Vagina (tissue), 2 donors: ENCODE measurements around the gene CHPF2. TPM values are rescaled to one million over a fixed set of nuclear protein-coding genes. Genes with fewer than 3 reads are reported as not detected.

ENCODE experiments used
- DNase-seq, 2 donors: peaks; one replicate each; pipeline ENCODE4 v3.0.0-alpha.2; 2017; ENCODE audit errors: extremely low spot score in 2 of 2
- H3K27ac ChIP-seq: fragments of 200-600 bp; sonication (generic); one replicate; pipeline ENCODE4 v1.5.1; 2019
- H3K27me3 ChIP-seq: fragments of 200-600 bp; sonication (generic); one replicate; pipeline ENCODE4 v1.5.1; 2019
- H3K36me3 ChIP-seq, 2 donors: fragments of 200-600 bp; sonication (generic); one replicate each; pipeline ENCODE4 v1.5.1; 2017 to 2019
- H3K4me1 ChIP-seq: fragments of 200-600 bp; sonication (generic); one replicate; pipeline ENCODE4 v1.5.1; 2019
- H3K4me3 ChIP-seq, 2 donors: fragments of 200-600 bp; sonication (generic); 1 replicate in 1 of 2; 2 replicates in 1 of 2; pipeline ENCODE4 v1.5.1; 2016 to 2019
- H3K9me3 ChIP-seq: fragments of 200-600 bp; sonication (generic); one replicate; pipeline ENCODE4 v1.5.1; 2019
- CTCF ChIP-seq, 3 experiments: fragments of 450-650 bp in 2 of 3; fragments of 200-600 bp in 1 of 3; sonication (generic) in 1 of 3; IDR thresholded peaks; one replicate each; pipeline ENCODE4 v1.5.1; 2017 to 2019; ENCODE audit warnings: antibody characterized with exemption in 3 of 3, mild to moderate bottlenecking in 2 of 3, moderate library complexity in 2 of 3
- POLR2A ChIP-seq, 2 donors: fragments of 450-650 bp; IDR thresholded peaks; one replicate each; pipeline ENCODE4 v1.6.1; 2017; ENCODE audit warnings: antibody characterized with exemption in 2 of 2, mild to moderate bottlenecking in 2 of 2, moderate library complexity in 2 of 2
- POLR2AphosphoS5 ChIP-seq, 2 donors: sonication (generic); formaldehyde crosslinking; IDR thresholded peaks; one replicate each; pipeline ENCODE4 v1.9.0; 2017; ENCODE audit warnings: antibody characterized with exemption in 2 of 2, mild to moderate bottlenecking in 2 of 2, low read depth in 1 of 2; ENCODE audit not compliant: insufficient read depth in 1 of 2
- intact Hi-C: fragments of 100-400 bp; cut with DNase I; formaldehyde crosslinking; loops from one replicate; pipeline ENCODE4 v1.15.1; 2023
- total RNA-seq: library from RNA; depleted of rRNA; stranded (reverse); fragments of >200 nt; gene quantifications from one replicate; pipeline ENCODE4 v1.2.3, GENCODE V29; 2016

The CHPF2 gene
- total RNA-seq, 1 donor from 2014 or later = 28.0 TPM

GRCh38 chr7:151201344-151201743 lies 30.9 kb upstream of the CHPF2 start:
- peaks cover 14% of the 10 kb centered on the region for H3K4me1 ChIP-seq
- TF ChIP-seq POLR2AphosphoS5 (IDR thresholded peaks at IDR 0.05; ENCODE audit: insufficient read depth in 1 of 2, low read depth in 1 of 2) = no peak
- H3K36me3 ChIP-seq = no peaks in the 10 kb centered on the region
- H3K27me3 ChIP-seq = no peaks in the 10 kb centered on the region
- DNase-seq = no peak
- intact Hi-C loops = no loop called here
- H3K9me3 ChIP-seq = no peaks in the 10 kb centered on the region
- no peak overlapping the region for H3K27ac ChIP-seq
- no peak overlapping the region for H3K4me3 ChIP-seq

GRCh38 chr7:151201751-151202150 lies 30.5 kb upstream of the CHPF2 start:
- Histone ChIP-seq H3K27ac (no peak overlapping the region), H3K9me3 (no peaks in the 10 kb centered on the region), H3K4me3 (no peak overlapping the region), H3K36me3 (no peaks in the 10 kb centered on the region), H3K27me3 (no peaks in the 10 kb centered on the region), H3K4me1 (peaks cover 14% of the 10 kb centered on the region)
- DNase-seq = no peak
- intact Hi-C loops = no loop called here
- TF ChIP-seq POLR2AphosphoS5 (IDR thresholded peaks at IDR 0.05; ENCODE audit: insufficient read depth in 1 of 2, low read depth in 1 of 2) (no peak), POLR2A (IDR thresholded peaks at IDR 0.05) (no peak), CTCF (IDR thresholded peaks at IDR 0.05) (no peak)

GRCh38 chr7:151202836-151203235 lies 29.4 kb upstream of the CHPF2 start:
- intact Hi-C loops = no loop called here
- Histone ChIP-seq H3K36me3 (no peaks in the 10 kb centered on the region), H3K27me3 (no peaks in the 10 kb centered on the region), H3K9me3 (no peaks in the 10 kb centered on the region), H3K27ac (no peak overlapping the region), H3K4me3 (no peak overlapping the region), H3K4me1 (peaks cover 14% of the 10 kb centered on the region)
- no peak for DNase-seq
- TF ChIP-seq POLR2AphosphoS5 (IDR thresholded peaks at IDR 0.05; ENCODE audit: insufficient read depth in 1 of 2, low read depth in 1 of 2) (no peak), POLR2A (IDR thresholded peaks at IDR 0.05) (no peak), CTCF (IDR thresholded peaks at IDR 0.05) (no peak)

GRCh38 chr7:151204383-151205032 lies 27.8 kb upstream of the CHPF2 start:
- no peak for DNase-seq
- Histone ChIP-seq H3K27ac (no peak overlapping the region), H3K27me3 (no peaks in the 10 kb centered on the region), H3K9me3 (no peaks in the 10 kb centered on the region), H3K36me3 (no peaks in the 10 kb centered on the region), H3K4me3 (no peak overlapping the region), H3K4me1 (peaks cover 8% of the 10 kb centered on the region)
- TF ChIP-seq POLR2AphosphoS5 (IDR thresholded peaks at IDR 0.05; ENCODE audit: insufficient read depth in 1 of 2, low read depth in 1 of 2) = no peak
- no peak for TF ChIP-seq POLR2A (IDR thresholded peaks at IDR 0.05)
- intact Hi-C loops = no loop called here

- Histone ChIP-seq H3K27ac (no peak overlapping the region), H3K9me3 (no peaks in the 10 kb centered on the region), H3K4me1 (no peaks in the 10 kb centered on the region), H3K36me3 (no peaks in the 10 kb centered on the region), H3K27me3 (no peaks in the 10 kb centered on the region), H3K4me3 (no peak overlapping the region)
- TF ChIP-seq CTCF (IDR thresholded peaks at IDR 0.05) (no peak), POLR2A (IDR thresholded peaks at IDR 0.05) (no peak), POLR2AphosphoS5 (IDR thresholded peaks at IDR 0.05; ENCODE audit: insufficient read depth in 1 of 2, low read depth in 1 of 2) (no peak)
- DNase-seq = no peak
- intact Hi-C loops = no loop called here
Observed at GRCh38 chr7:151205730-151206129, 26.6 kb upstream of the CHPF2 start.

GRCh38 chr7:151206914-151207313 lies 25.4 kb upstream of the CHPF2 start:
- Histone ChIP-seq H3K27ac (no peak overlapping the region), H3K36me3 (no peaks in the 10 kb centered on the region), H3K4me3 (no peak overlapping the region), H3K9me3 (no peaks in the 10 kb centered on the region), H3K27me3 (no peaks in the 10 kb centered on the region), H3K4me1 (no peaks in the 10 kb centered on the region)
- DNase-seq = no peak
- intact Hi-C loops = no loop called here
- TF ChIP-seq CTCF (IDR thresholded peaks at IDR 0.05) (no peak), POLR2AphosphoS5 (IDR thresholded peaks at IDR 0.05; ENCODE audit: insufficient read depth in 1 of 2, low read depth in 1 of 2) (no peak), POLR2A (IDR thresholded peaks at IDR 0.05) (no peak)
